Activated T-cell treated with anti-CD3 and anti-CD28 coated beads, Interleukin-2, amount 50 U/mL, for 24 hours (primary cell): Measurements from ENCODE around the gene ATXN7L1.

ENCODE experiments used
- DNase-seq: peaks from one replicate; pipeline ENCODE4 v3.0.0-alpha.2; 2020
- H3K27ac Mint-ChIP-seq: 2 replicates; pipeline ENCODE4 v1.8.0; 2020; ENCODE audit warnings: mild to moderate bottlenecking, mixed read lengths
- H3K27me3 Mint-ChIP-seq: 2 replicates; pipeline ENCODE4 v1.8.0; 2020; ENCODE audit warnings: mixed read lengths
- H3K36me3 Mint-ChIP-seq: 2 replicates; pipeline ENCODE4 v1.8.0; 2020; ENCODE audit warnings: low read depth, mixed read lengths
- H3K4me1 Mint-ChIP-seq: 2 replicates; pipeline ENCODE4 v1.8.0; 2020; ENCODE audit warnings: low read depth, mixed read lengths
- H3K4me3 Mint-ChIP-seq: 2 replicates; pipeline ENCODE4 v1.8.0; 2020; ENCODE audit warnings: mild to moderate bottlenecking, moderate library complexity, mixed read lengths
- H3K9me3 Mint-ChIP-seq: 2 replicates; pipeline ENCODE4 v1.8.0; 2020; ENCODE audit warnings: mixed read lengths

Gene ATXN7L1, protein sequence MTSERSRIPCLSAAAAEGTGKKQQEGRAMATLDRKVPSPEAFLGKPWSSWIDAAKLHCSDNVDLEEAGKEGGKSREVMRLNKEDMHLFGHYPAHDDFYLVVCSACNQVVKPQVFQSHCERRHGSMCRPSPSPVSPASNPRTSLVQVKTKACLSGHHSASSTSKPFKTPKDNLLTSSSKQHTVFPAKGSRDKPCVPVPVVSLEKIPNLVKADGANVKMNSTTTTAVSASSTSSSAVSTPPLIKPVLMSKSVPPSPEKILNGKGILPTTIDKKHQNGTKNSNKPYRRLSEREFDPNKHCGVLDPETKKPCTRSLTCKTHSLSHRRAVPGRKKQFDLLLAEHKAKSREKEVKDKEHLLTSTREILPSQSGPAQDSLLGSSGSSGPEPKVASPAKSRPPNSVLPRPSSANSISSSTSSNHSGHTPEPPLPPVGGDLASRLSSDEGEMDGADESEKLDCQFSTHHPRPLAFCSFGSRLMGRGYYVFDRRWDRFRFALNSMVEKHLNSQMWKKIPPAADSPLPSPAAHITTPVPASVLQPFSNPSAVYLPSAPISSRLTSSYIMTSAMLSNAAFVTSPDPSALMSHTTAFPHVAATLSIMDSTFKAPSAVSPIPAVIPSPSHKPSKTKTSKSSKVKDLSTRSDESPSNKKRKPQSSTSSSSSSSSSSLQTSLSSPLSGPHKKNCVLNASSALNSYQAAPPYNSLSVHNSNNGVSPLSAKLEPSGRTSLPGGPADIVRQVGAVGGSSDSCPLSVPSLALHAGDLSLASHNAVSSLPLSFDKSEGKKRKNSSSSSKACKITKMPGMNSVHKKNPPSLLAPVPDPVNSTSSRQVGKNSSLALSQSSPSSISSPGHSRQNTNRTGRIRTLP

DNA sequence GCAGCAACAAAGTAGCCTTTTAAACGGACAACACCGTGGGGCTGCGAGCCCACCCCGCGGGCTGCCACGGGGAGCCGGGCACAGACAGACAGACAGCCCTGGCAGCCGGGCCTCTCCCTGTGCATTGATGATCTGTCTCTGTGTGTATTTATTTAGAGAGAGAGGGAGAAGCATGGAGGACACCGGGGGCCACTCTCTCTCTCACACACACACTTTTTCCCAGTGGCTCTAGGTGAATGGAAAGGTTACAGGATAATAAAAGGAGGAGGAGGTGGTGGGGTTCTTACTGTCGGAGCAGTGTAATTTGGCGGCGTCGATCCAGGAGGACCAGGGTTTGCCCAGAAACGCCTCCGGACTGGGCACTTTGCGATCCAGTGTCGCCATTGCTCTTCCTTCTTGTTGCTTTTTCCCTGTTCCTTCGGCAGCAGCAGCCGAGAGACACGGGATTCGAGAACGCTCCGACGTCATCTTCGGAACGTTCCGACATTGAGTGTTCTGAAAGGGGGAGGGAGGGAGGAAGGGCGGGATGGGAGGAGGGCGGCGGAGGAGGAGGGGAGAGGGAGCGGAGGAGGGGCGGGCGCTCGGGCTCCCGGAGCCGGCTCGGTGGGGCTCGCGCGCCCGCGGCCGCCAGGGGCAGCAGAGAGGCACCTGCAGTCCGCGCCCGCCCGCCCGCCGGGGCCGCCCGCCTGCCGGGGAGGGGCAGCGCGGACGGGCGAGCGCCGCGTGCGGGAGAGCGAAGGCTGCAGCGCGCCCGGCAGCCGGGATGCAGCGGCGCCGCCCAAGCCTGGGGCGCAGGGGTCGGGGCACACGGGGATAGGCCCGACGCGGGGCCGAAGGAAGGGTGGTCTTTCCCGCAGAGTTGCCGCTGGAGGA lies at the start of gene ATXN7L1:
ATXN7L1 (minus strand) TSS at position 509 of the 873 bp plus-strand sequence; CDS start at position 468, 41 bp downstream.
- Mint-ChIP-seq H3K9me3 (no peaks in the 10 kb centered on the region), H3K4me1 (peaks cover 69% of the 10 kb centered on the region), H3K27ac (peak within 1 kb of the TSS; percentile 91), H3K4me3 (peak within 1 kb of the TSS; percentile 84), H3K36me3 (peaks cover 8% of the 10 kb centered on the region), H3K27me3 (peaks cover 10% of the 10 kb centered on the region)
- DNase-seq = peak; percentile 91

- H3K9me3 Mint-ChIP-seq = peaks cover 5% of the 10 kb centered on the region
- H3K27me3 Mint-ChIP-seq = peaks cover 2% of the 10 kb centered on the region
- DNase-seq = no peak
- peaks cover 34% of the 10 kb centered on the region for H3K4me1 Mint-ChIP-seq
- H3K36me3 Mint-ChIP-seq = peaks cover 1% of the 10 kb centered on the region
- H3K27ac Mint-ChIP-seq = no peak overlapping the region
- no peak overlapping the region for H3K4me3 Mint-ChIP-seq
Observed at GRCh38 chr7:105926131-105926530, 49.7 kb upstream of the ATXN7L1 start.

DNA sequence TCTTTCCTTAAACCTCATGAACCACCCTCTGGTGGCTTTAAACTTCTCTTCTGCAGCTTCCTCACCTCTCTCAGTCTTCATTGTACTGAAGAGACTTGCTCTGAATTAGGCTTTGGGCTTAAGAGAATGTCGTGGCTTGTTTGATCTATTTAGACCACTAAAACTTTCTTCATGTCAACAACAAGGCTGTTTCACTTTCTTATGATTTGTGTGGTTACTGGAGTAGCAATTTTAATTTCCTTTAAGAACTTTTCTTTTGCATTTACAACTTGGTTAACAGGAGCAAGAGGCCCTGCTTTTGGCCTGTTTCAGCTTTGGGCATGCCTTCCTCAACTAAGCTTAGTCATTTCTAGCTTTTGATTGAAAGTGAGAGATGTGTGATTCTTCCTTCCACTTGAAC lies 48.5 kb upstream of the ATXN7L1 start:
- Mint-ChIP-seq H3K9me3 (peaks cover 5% of the 10 kb centered on the region), H3K4me3 (peak overlapping the region; percentile 7), H3K27me3 (peaks cover 2% of the 10 kb centered on the region), H3K36me3 (peaks cover 1% of the 10 kb centered on the region), H3K27ac (peak overlapping the region; percentile 53), H3K4me1 (peaks cover 34% of the 10 kb centered on the region)
- no peak for DNase-seq

DNA sequence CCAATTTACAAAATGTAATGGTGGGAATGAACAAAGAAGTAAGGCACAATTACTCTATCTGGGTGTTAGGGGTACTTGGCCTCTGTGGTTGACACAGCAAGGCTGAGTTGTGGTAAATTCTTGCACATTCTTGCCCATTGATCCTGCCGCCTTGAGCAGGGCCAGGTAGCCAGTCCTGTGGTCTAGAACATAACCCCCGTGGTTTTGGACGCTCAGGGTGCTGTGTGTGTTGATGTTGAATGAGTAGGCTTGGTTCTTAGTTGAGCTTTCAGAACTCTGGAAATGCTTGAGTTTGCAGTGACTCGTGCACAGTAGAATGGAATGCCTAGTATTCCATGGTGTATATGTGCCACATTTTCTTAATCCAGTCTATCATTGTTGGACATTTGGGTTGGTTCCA lies 44.4 kb upstream of the ATXN7L1 start:
- peaks cover 5% of the 10 kb centered on the region for H3K9me3 Mint-ChIP-seq
- DNase-seq = no peak
- no peaks in the 10 kb centered on the region for H3K27me3 Mint-ChIP-seq
- no peak overlapping the region for H3K4me3 Mint-ChIP-seq
- peaks cover 24% of the 10 kb centered on the region for H3K4me1 Mint-ChIP-seq
- peaks cover 4% of the 10 kb centered on the region for H3K36me3 Mint-ChIP-seq
- no peak overlapping the region for H3K27ac Mint-ChIP-seq

DNA sequence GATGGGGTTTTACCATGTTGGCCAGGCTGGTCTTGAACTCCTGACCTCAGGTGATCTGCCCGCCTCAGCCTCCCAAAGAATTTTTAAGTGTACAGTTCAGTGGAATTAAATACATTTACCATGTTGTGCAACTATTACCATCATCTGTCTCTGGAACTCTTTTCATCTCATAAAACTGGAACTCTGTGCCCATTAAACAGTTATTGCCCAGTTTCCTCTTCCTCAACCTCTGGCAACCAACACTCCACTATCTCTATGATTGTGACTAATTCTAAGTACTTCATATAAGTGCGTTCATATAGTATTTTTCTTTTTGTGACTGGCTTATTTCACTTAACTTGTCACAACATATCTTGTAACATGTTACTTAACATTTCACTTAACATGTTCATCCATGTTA lies 41.3 kb upstream of the ATXN7L1 start:
- Mint-ChIP-seq H3K4me1 (no peaks in the 10 kb centered on the region), H3K27me3 (no peaks in the 10 kb centered on the region), H3K27ac (no peak overlapping the region), H3K9me3 (no peaks in the 10 kb centered on the region), H3K4me3 (no peak overlapping the region), H3K36me3 (peaks cover 3% of the 10 kb centered on the region)
- no peak for DNase-seq

DNA sequence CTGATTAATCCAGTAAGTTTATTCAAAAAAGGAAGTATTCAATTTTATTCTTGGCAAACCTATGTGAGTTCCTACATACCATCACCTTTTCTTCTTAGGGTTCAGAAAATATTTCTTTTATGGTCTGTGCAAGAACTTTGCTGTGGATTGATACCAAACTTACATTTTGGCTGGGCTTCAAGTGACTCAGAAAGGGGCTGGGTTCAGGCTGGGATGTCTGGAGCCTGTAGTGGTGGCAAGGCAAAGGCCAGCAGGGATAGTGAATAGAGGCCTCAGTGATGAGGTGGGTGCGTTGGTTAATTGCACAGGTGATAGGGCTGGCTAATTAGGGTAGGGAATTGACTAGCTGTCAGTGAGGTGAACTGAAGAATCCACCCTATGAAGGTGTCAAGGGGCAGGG lies 40.2 kb upstream of the ATXN7L1 start:
- H3K27ac Mint-ChIP-seq = no peak overlapping the region
- H3K27me3 Mint-ChIP-seq = no peaks in the 10 kb centered on the region
- H3K9me3 Mint-ChIP-seq = no peaks in the 10 kb centered on the region
- H3K4me3 Mint-ChIP-seq = no peak overlapping the region
- DNase-seq = no peak
- H3K4me1 Mint-ChIP-seq = no peaks in the 10 kb centered on the region
- peaks cover 4% of the 10 kb centered on the region for H3K36me3 Mint-ChIP-seq

GRCh38 chr7:105913947-105914346 lies 37.5 kb upstream of the ATXN7L1 start:
- no peak overlapping the region for H3K27ac Mint-ChIP-seq
- H3K4me3 Mint-ChIP-seq = no peak overlapping the region
- H3K9me3 Mint-ChIP-seq = peaks cover 3% of the 10 kb centered on the region
- no peaks in the 10 kb centered on the region for H3K27me3 Mint-ChIP-seq
- no peak for DNase-seq
- no peaks in the 10 kb centered on the region for H3K4me1 Mint-ChIP-seq
- H3K36me3 Mint-ChIP-seq = peaks cover 10% of the 10 kb centered on the region

GRCh38 chr7:105911961-105912575 lies 35.7 kb upstream of the ATXN7L1 start:
- no peak for DNase-seq
- H3K27ac Mint-ChIP-seq = no peak overlapping the region
- H3K36me3 Mint-ChIP-seq = peaks cover 10% of the 10 kb centered on the region
- H3K27me3 Mint-ChIP-seq = no peaks in the 10 kb centered on the region
- H3K9me3 Mint-ChIP-seq = peaks cover 3% of the 10 kb centered on the region
- H3K4me1 Mint-ChIP-seq = no peaks in the 10 kb centered on the region
- H3K4me3 Mint-ChIP-seq = no peak overlapping the region

DNA sequence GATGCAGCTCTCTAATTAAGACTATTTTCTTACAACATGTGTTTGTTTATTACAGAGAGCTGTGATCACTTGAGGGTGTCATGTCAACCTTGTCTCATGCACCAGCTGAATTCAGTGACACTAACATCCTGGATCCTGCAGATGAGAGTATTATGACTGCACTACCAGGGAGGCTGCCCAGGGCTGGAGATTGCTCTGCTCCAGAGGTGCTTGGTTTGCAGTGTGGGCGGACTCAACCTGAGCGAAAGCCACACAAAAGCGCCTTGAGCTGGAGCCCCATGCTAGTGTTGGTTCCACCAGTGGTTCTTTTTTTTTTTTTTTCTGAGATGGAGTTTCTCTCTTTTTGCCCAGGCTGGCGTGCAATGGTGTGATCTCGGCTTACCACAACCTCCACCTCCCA lies 33.8 kb upstream of the ATXN7L1 start:
- H3K4me3 Mint-ChIP-seq = no peak overlapping the region
- no peak for DNase-seq
- H3K9me3 Mint-ChIP-seq = peaks cover 3% of the 10 kb centered on the region
- no peaks in the 10 kb centered on the region for H3K4me1 Mint-ChIP-seq
- H3K36me3 Mint-ChIP-seq = peaks cover 8% of the 10 kb centered on the region
- no peak overlapping the region for H3K27ac Mint-ChIP-seq
- H3K27me3 Mint-ChIP-seq = no peaks in the 10 kb centered on the region

DNA sequence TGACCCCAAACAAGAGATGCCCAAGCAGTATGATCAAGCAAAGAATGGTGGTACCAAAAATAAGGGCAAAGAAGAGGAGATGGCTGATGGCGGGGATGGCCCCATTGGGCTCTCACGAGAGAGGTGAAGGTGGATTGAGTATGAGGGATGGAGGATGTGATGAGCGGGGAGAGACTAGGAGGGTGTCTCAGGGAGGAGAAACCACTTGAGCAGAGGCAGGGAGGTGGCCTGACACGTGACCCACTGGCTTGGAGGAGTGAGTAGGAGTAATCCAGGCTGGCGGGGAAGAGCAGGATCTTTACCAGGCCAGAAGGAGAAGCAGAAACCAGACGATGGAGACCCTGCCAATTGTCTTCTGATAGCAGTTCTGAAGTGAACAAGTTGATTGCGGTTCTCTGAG lies 33.3 kb upstream of the ATXN7L1 start:
- no peak overlapping the region for H3K27ac Mint-ChIP-seq
- H3K27me3 Mint-ChIP-seq = no peaks in the 10 kb centered on the region
- no peak overlapping the region for H3K4me3 Mint-ChIP-seq
- H3K9me3 Mint-ChIP-seq = peaks cover 3% of the 10 kb centered on the region
- no peaks in the 10 kb centered on the region for H3K4me1 Mint-ChIP-seq
- DNase-seq = no peak
- peaks cover 8% of the 10 kb centered on the region for H3K36me3 Mint-ChIP-seq

- Mint-ChIP-seq H3K9me3 (peaks cover 3% of the 10 kb centered on the region), H3K27ac (no peak overlapping the region), H3K27me3 (no peaks in the 10 kb centered on the region), H3K36me3 (peaks cover 8% of the 10 kb centered on the region), H3K4me1 (no peaks in the 10 kb centered on the region), H3K4me3 (no peak overlapping the region)
- no peak for DNase-seq
Observed at GRCh38 chr7:105907129-105907846, 30.9 kb upstream of the ATXN7L1 start.

- Mint-ChIP-seq H3K27me3 (no peaks in the 10 kb centered on the region), H3K4me1 (no peaks in the 10 kb centered on the region), H3K27ac (no peak overlapping the region), H3K9me3 (peaks cover 3% of the 10 kb centered on the region), H3K4me3 (no peak overlapping the region), H3K36me3 (peaks cover 6% of the 10 kb centered on the region)
- DNase-seq = no peak
Observed at GRCh38 chr7:105906695-105907094, 30.3 kb upstream of the ATXN7L1 start.

DNA sequence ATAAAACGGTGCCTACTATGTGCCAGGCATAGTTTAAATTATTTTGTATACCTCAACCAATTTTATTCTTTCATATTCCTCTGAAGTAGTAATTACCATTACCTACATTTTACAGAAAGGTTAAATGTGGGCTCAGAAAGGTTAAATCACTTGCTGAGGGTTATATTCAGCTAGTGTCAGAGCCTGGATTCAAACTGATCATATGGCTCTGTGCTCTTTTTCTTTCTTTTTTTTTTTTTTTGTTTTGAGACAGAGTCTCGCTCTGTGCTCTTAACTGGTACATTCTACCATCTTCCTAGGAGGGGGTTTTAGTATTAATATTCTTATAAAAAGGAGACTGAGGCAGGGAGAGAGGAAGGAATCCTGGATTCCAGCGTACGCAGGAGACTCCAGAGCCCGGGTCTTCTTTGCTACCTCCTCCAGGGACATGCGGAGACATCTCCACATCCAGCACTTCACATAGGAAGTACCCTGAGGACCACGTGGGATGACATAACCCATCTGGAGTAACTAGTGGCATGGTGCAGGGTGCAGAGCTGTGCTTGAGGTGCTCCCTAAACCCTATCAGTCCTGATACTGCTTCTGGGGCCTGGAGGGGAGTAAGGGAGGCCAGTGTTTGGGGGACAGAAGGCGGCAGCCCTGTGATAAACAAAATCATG lies 29.6 kb upstream of the ATXN7L1 start:
- no peaks in the 10 kb centered on the region for H3K27me3 Mint-ChIP-seq
- H3K9me3 Mint-ChIP-seq = peaks cover 2% of the 10 kb centered on the region
- H3K4me1 Mint-ChIP-seq = no peaks in the 10 kb centered on the region
- no peak for DNase-seq
- H3K36me3 Mint-ChIP-seq = peaks cover 4% of the 10 kb centered on the region
- H3K4me3 Mint-ChIP-seq = no peak overlapping the region
- H3K27ac Mint-ChIP-seq = no peak overlapping the region
